Skin epidermis (tissue), 12 donors: Measurements from ENCODE around the gene SIPA1L3.

Source experiments
- H3K27ac ChIP-seq, 21 experiments: fragments of 200-600 bp; sonication (generic) in 11 of 21; one replicate each; pipeline ENCODE4 v1.5.0; 2020; ENCODE audit warnings: mild to moderate bottlenecking in 3 of 21, inconsistent platforms in 2 of 21, moderate library complexity in 2 of 21
- H3K4me3 ChIP-seq, 7 experiments: fragments of 200-600 bp; sonication (generic) in 2 of 7; one replicate each; pipeline ENCODE4 v1.5.0; 2020; ENCODE audit warnings: inconsistent platforms in 2 of 7, mild to moderate bottlenecking in 2 of 7, moderate library complexity in 1 of 7

Gene SIPA1L3

GRCh38 chr19:37941782-37942515, 34.9 kb downstream of the SIPA1L3 start:
- Histone ChIP-seq H3K27ac (no peak overlapping the region), H3K4me3 (no peak overlapping the region)

GRCh38 chr19:37942516-37942902, 35.5 kb downstream of the SIPA1L3 start:
- no peak overlapping the region for H3K4me3 ChIP-seq

GRCh38 chr19:37943480-37943879, 36.5 kb downstream of the SIPA1L3 start:
- no peak overlapping the region for H3K27ac ChIP-seq
- H3K4me3 ChIP-seq = no peak overlapping the region

More at GRCh38 chr19:37942516-37942902, 35.5 kb downstream of the SIPA1L3 start:
- no peak overlapping the region for H3K27ac ChIP-seq

- no peak overlapping the region for H3K27ac ChIP-seq
- H3K4me3 ChIP-seq = no peak overlapping the region
Observed at GRCh38 chr19:37946132-37946531, 39.1 kb downstream of the SIPA1L3 start.

GRCh38 chr19:37947778-37948177, 40.8 kb downstream of the SIPA1L3 start:
- H3K4me3 ChIP-seq = no peak overlapping the region

GRCh38 chr19:37948362-37948761, 41.4 kb downstream of the SIPA1L3 start:
- H3K27ac ChIP-seq = peak overlapping the region in 1 of 21 experiments; percentile 7
- H3K4me3 ChIP-seq = no peak overlapping the region

More at GRCh38 chr19:37947778-37948177, 40.8 kb downstream of the SIPA1L3 start:
- H3K27ac ChIP-seq = peak overlapping the region in 2 of 21 experiments; percentile 2 to 66

- H3K27ac ChIP-seq = peak overlapping the region in 10 of 21 experiments; percentile 18 to 62 (median 46)
- H3K4me3 ChIP-seq = no peak overlapping the region
Observed at GRCh38 chr19:37950471-37951175, 43.6 kb downstream of the SIPA1L3 start.

GRCh38 chr19:37951816-37952210, 44.8 kb downstream of the SIPA1L3 start:
- no peak overlapping the region for H3K4me3 ChIP-seq

GRCh38 chr19:37953171-37953917, 46.3 kb downstream of the SIPA1L3 start:
- Histone ChIP-seq H3K27ac (peak overlapping the region in 1 of 21 experiments; percentile 56), H3K4me3 (no peak overlapping the region)

More at GRCh38 chr19:37951816-37952210, 44.8 kb downstream of the SIPA1L3 start:
- H3K27ac ChIP-seq = peak overlapping the region in 3 of 21 experiments; percentile 1 to 56 (median 19)

- no peak overlapping the region for H3K4me3 ChIP-seq
- H3K27ac ChIP-seq = peak overlapping the region in 1 of 21 experiments; percentile 44
Observed at GRCh38 chr19:37953918-37954303, 46.9 kb downstream of the SIPA1L3 start.

- H3K27ac ChIP-seq = peak overlapping the region in 2 of 21 experiments; percentile 23 to 44
- H3K4me3 ChIP-seq = no peak overlapping the region
Observed at GRCh38 chr19:37954421-37954874, 47.4 kb downstream of the SIPA1L3 start.

GRCh38 chr19:37955986-37956385, 49.0 kb downstream of the SIPA1L3 start:
- Histone ChIP-seq H3K27ac (no peak overlapping the region), H3K4me3 (no peak overlapping the region)

- Histone ChIP-seq H3K4me3 (no peak overlapping the region), H3K27ac (no peak overlapping the region)
Observed at GRCh38 chr19:37957176-37957575, 50.2 kb downstream of the SIPA1L3 start.

- Histone ChIP-seq H3K27ac (no peak overlapping the region), H3K4me3 (no peak overlapping the region)
Observed at GRCh38 chr19:37959665-37960114, 52.7 kb downstream of the SIPA1L3 start.

- Histone ChIP-seq H3K4me3 (no peak overlapping the region), H3K27ac (no peak overlapping the region)
Observed at GRCh38 chr19:37961198-37961597, 54.2 kb downstream of the SIPA1L3 start.

GRCh38 chr19:37963190-37963936, 56.4 kb downstream of the SIPA1L3 start:
- Histone ChIP-seq H3K27ac (peak overlapping the region in 12 of 21 experiments; percentile 11 to 69 (median 38)), H3K4me3 (no peak overlapping the region)

GRCh38 chr19:37964109-37964508, 57.1 kb downstream of the SIPA1L3 start:
- H3K27ac ChIP-seq = peak overlapping the region in 9 of 21 experiments; percentile 7 to 69 (median 49)
- no peak overlapping the region for H3K4me3 ChIP-seq

GRCh38 chr19:37966211-37966661, 59.2 kb downstream of the SIPA1L3 start:
- H3K27ac ChIP-seq = peak overlapping the region in 16 of 21 experiments; percentile 4 to 76 (median 56)
- no peak overlapping the region for H3K4me3 ChIP-seq

GRCh38 chr19:37966662-37967231, 59.7 kb downstream of the SIPA1L3 start:
- H3K4me3 ChIP-seq = no peak overlapping the region
- peak overlapping the region in 15 of 21 experiments; percentile 32 to 76 (median 57) for H3K27ac ChIP-seq
